HG03159 (cell line): ENCODE results near the gene NLRC5.
"Not testable (repeated sequence)": the region's sequence is repeated elsewhere in the genome, so short reads cannot be mapped to it uniquely, and the experiment has no call there.

ENCODE experiments used
- ATAC-seq: cut with Tn5 transposase; IDR thresholded peaks from one replicate; pipeline ENCODE4 v1.9.1; 2021; ENCODE audit warnings: mild to moderate bottlenecking, moderate library complexity; ENCODE audit not compliant: unreplicated experiment

NLRC5 gene

GRCh38 chr16:57098188-57098841 is 109.0 kb downstream of the NLRC5 start:
- ATAC-seq: no peak

GRCh38 chr16:57099965-57100364 is 110.6 kb downstream of the NLRC5 start:
- not testable (repeated sequence) for ATAC-seq

GRCh38 chr16:57100445-57100844 is 111.1 kb downstream of the NLRC5 start:
- no peak for ATAC-seq

- ATAC-seq: no peak
These were observed 113.8 kb downstream of the NLRC5 start for GRCh38 chr16:57102888-57103851.

- no peak for ATAC-seq
These were observed 115.3 kb downstream of the NLRC5 start for GRCh38 chr16:57104706-57105105.

- ATAC-seq: no peak
These were observed 115.8 kb downstream of the NLRC5 start for GRCh38 chr16:57105184-57105583.

GRCh38 chr16:57106767-57107166 is 117.4 kb downstream of the NLRC5 start:
- ATAC-seq: no peak

GRCh38 chr16:57107321-57107922 is 118.1 kb downstream of the NLRC5 start:
- ATAC-seq: no peak

GRCh38 chr16:57108432-57108831 is 119.1 kb downstream of the NLRC5 start:
- ATAC-seq: no peak

- not testable (repeated sequence) for ATAC-seq
These were observed 120.1 kb downstream of the NLRC5 start for GRCh38 chr16:57109259-57110105.

GRCh38 chr16:57110937-57111336 is 121.6 kb downstream of the NLRC5 start:
- no peak for ATAC-seq

GRCh38 chr16:57111420-57111819 is 122.1 kb downstream of the NLRC5 start:
- ATAC-seq: no peak

- ATAC-seq: no peak
These were observed 123.2 kb downstream of the NLRC5 start for GRCh38 chr16:57112403-57113041.

GRCh38 chr16:57113042-57113453 is 123.7 kb downstream of the NLRC5 start:
- no peak for ATAC-seq

GRCh38 chr16:57113664-57114063 is 124.3 kb downstream of the NLRC5 start:
- ATAC-seq: no peak

- ATAC-seq: no peak
These were observed 125.8 kb downstream of the NLRC5 start for GRCh38 chr16:57115168-57115513.

GRCh38 chr16:57115514-57116182 is 126.3 kb downstream of the NLRC5 start:
- no peak for ATAC-seq

GRCh38 chr16:57118461-57119084 is 129.2 kb downstream of the NLRC5 start:
- no peak for ATAC-seq

- ATAC-seq: no peak
These were observed 134.0 kb downstream of the NLRC5 start for GRCh38 chr16:57123216-57123973.
